ENCODE results near the gene PPP2R3C. TPM values are rescaled to one million over a fixed set of nuclear protein-coding genes. Genes with fewer than 3 reads are reported as not detected.
A peak's percentile ranks its signal among the peaks of the same experiment; 100 is the strongest.

PPP2R3C gene
- total RNA-seq, 2 experiments from 2014 or later: 34.9 to 37.6 TPM

DNA sequence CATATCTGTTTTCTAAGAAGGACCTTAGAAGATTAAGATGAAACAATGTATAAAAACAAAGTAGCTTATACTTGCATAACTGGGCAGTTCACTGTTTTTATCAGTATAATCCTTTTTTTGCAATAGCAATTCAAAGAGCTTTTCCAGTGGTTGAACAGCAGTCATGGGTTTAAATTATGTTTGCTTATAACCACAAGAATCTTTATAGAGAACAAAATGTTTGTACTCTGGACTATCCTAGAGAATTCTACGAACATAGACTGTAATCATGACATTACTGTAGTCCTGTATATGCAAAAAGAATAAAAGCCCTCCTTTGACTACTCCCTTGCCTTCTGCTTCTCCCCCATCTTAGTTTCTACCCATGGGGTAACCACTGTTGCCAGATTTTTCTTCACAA is 70.0 kb downstream of the PPP2R3C start:
- Histone ChIP-seq H3K36me3 (ENCODE audit: insufficient read depth, low read length) (peaks cover 35% of the 10 kb centered on the region), H3K4me1 (ENCODE audit: insufficient read depth, low read length) (peaks cover 9% of the 10 kb centered on the region), H3K27me3 (ENCODE audit: control insufficient read depth in 1 of 2, insufficient read depth in 2 of 2, low read length in 2 of 2) (no peaks in the 10 kb centered on the region), H3K4me3 (ENCODE audit: low read length) (no peak overlapping the region), H3K27ac (ENCODE audit: low read depth in 1 of 2, low read length in 2 of 2) (no peak overlapping the region), H3K9me3 (ENCODE audit: control insufficient read depth in 1 of 2, insufficient read depth in 1 of 2, low read length in 2 of 2) (no peaks in the 10 kb centered on the region)
- Mint-ChIP-seq H3K27ac (no peak overlapping the region), H3K27me3 (no peaks in the 10 kb centered on the region), H3K4me1 (ENCODE audit: low read depth) (peaks cover 27% of the 10 kb centered on the region), H3K4me3 (no peak overlapping the region), H3K9me3 (no peaks in the 10 kb centered on the region), H3K36me3 (ENCODE audit: low read depth) (peaks cover 71% of the 10 kb centered on the region)
- TF ChIP-seq, protein P1, sequence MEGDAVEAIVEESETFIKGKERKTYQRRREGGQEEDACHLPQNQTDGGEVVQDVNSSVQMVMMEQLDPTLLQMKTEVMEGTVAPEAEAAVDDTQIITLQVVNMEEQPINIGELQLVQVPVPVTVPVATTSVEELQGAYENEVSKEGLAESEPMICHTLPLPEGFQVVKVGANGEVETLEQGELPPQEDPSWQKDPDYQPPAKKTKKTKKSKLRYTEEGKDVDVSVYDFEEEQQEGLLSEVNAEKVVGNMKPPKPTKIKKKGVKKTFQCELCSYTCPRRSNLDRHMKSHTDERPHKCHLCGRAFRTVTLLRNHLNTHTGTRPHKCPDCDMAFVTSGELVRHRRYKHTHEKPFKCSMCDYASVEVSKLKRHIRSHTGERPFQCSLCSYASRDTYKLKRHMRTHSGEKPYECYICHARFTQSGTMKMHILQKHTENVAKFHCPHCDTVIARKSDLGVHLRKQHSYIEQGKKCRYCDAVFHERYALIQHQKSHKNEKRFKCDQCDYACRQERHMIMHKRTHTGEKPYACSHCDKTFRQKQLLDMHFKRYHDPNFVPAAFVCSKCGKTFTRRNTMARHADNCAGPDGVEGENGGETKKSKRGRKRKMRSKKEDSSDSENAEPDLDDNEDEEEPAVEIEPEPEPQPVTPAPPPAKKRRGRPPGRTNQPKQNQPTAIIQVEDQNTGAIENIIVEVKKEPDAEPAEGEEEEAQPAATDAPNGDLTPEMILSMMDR (IDR thresholded peaks at IDR 0.05): no peak
- CTCF ChIA-PET: interaction anchor here (0.6 kb wide), 1 partner anchor 14 kb away, joined by 3 read pairs; no protein-coding TSS in a partner anchor
- intact Hi-C loops (cut with DNase I, micrococcal nuclease): no loop called here
- DNase-seq: no peak
- ATAC-seq (ENCODE audit: poor library complexity): no peak
- POLR2A ChIA-PET: interaction anchor here (2.4 kb wide), 1 partner anchor 69 kb away, joined by 8 read pairs; the partner anchor contains the start of gene SRP54

DNA sequence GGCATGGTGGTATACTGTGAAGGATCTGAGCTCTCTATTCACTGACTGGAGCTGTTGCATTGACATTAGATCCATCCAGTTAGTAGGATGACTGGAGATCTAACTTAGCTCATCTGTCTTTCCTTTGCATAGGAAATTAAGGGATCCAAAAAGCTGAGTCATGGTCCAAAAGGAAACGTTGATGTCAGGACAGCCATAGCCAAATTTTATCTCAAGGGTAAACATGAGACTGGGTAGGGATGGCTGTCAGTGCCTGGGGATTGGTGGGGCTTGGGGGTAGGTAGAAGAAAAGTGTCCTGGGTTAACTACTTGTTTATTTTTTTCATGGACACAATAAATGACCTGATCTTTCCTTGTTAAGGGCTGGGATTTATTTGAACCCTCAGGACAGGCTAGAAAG is 71.1 kb downstream of the PPP2R3C start:
- Mint-ChIP-seq H3K27ac (no peak overlapping the region), H3K27me3 (no peaks in the 10 kb centered on the region), H3K4me3 (no peak overlapping the region), H3K4me1 (ENCODE audit: low read depth) (peaks cover 27% of the 10 kb centered on the region), H3K9me3 (no peaks in the 10 kb centered on the region), H3K36me3 (ENCODE audit: low read depth) (peaks cover 66% of the 10 kb centered on the region)
- ChIA-PET CTCF (no interaction called here), POLR2A (interaction anchor here (2.4 kb wide), 1 partner anchor 68 kb away, joined by 8 read pairs; the partner anchor contains the start of gene SRP54)
- Histone ChIP-seq H3K4me3 (ENCODE audit: low read length) (no peak overlapping the region), H3K4me1 (ENCODE audit: insufficient read depth, low read length) (peaks cover 11% of the 10 kb centered on the region), H3K27ac (ENCODE audit: low read depth in 1 of 2, low read length in 2 of 2) (no peak overlapping the region), H3K27me3 (ENCODE audit: control insufficient read depth in 1 of 2, insufficient read depth in 2 of 2, low read length in 2 of 2) (no peaks in the 10 kb centered on the region), H3K36me3 (ENCODE audit: insufficient read depth, low read length) (peaks cover 31% of the 10 kb centered on the region), H3K9me3 (ENCODE audit: control insufficient read depth in 1 of 2, insufficient read depth in 1 of 2, low read length in 2 of 2) (no peaks in the 10 kb centered on the region)
- DNase-seq: no peak
- TF ChIP-seq, protein P1 (IDR thresholded peaks at IDR 0.05): no peak
- ATAC-seq (ENCODE audit: poor library complexity): no peak
- intact Hi-C loops (cut with DNase I, micrococcal nuclease): no loop called here

DNA sequence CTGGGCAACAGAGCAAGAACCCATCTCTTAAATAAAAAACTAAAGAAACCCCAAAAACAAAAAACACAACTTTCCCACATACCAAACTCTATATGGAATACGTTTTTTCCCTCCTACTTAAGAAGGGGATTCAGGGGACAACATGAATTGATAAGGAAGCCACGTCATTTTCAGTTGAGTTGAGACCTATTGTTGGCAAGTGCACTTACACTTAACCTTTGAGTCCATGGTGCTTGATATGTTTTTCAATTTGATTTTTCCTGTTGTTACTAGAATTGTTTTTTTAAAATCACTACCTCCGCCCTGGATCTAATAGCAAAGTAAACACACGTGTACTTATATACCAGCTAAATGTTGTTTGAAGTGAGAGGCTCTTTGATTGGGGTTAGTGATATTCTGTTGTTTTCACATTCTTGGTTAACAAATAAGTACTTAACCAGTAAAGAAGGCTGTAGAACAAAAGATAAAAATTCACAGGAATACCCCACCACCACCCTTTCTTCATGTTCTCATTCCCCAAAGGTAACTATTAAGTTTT is 73.7 kb downstream of the PPP2R3C start:
- H3K27me3 ChIP-seq (ENCODE audit: control insufficient read depth in 1 of 2, insufficient read depth in 2 of 2, low read length in 2 of 2): no peaks in the 10 kb centered on the region
- H3K36me3 ChIP-seq (ENCODE audit: insufficient read depth, low read length): peaks cover 18% of the 10 kb centered on the region
- peak overlapping the region; percentile 94 for H3K27ac Mint-ChIP-seq
- no peaks in the 10 kb centered on the region for H3K27me3 Mint-ChIP-seq
- no peak overlapping the region for H3K27ac ChIP-seq (ENCODE audit: low read depth in 1 of 2, low read length in 2 of 2)
- H3K36me3 Mint-ChIP-seq (ENCODE audit: low read depth): peaks cover 52% of the 10 kb centered on the region
- H3K4me1 Mint-ChIP-seq (ENCODE audit: low read depth): peaks cover 36% of the 10 kb centered on the region
- no peaks in the 10 kb centered on the region for H3K9me3 Mint-ChIP-seq
- no peak for DNase-seq
- TF ChIP-seq, protein P1 (IDR thresholded peaks at IDR 0.05): no peak
- peak overlapping the region; percentile 91 for H3K4me3 Mint-ChIP-seq
- intact Hi-C loops (cut with DNase I, micrococcal nuclease): loop anchor here (2.0 to 10.0 kb wide), 4 partner anchors 173 to 777 kb away; partner anchors contain the start of genes BAZ1A (in 1 of the 2), BRMS1L (in 1 of the 2) and PSMA6 (in 1 of the 2)
- ChIA-PET CTCF (no interaction called here), POLR2A (interaction anchor here (3.0 to 3.1 kb wide), 2 partner anchors 66 to 356 kb away, joined by 48 to 131 read pairs; partner anchors contain the start of genes NFKBIA and SRP54)
- no peaks in the 10 kb centered on the region for H3K9me3 ChIP-seq (ENCODE audit: control insufficient read depth in 1 of 2, insufficient read depth in 1 of 2, low read length in 2 of 2)
- H3K4me3 ChIP-seq (ENCODE audit: low read length): no peak overlapping the region
- H3K4me1 ChIP-seq (ENCODE audit: insufficient read depth, low read length): peaks cover 11% of the 10 kb centered on the region
- no peak for ATAC-seq (ENCODE audit: poor library complexity)

Data from CD4-positive, alpha-beta T cell (primary cell).